GM12874 (cell line): ENCODE data around the gene NCR3LG1.

Experiments
- TF ChIP-seq, protein P1 (sequence below): IDR thresholded peaks from 2 replicates; pipeline ENCODE4 v1.5.1; 2011; ENCODE audit warnings: low read depth, mild to moderate bottlenecking, control low read depth, low read length, moderate library complexity; ENCODE audit not compliant: insufficient read depth

The NCR3LG1 gene

GRCh38 chr11:17395554-17395961 is 44.0 kb downstream of the NCR3LG1 start:
- TF ChIP-seq, protein P1, sequence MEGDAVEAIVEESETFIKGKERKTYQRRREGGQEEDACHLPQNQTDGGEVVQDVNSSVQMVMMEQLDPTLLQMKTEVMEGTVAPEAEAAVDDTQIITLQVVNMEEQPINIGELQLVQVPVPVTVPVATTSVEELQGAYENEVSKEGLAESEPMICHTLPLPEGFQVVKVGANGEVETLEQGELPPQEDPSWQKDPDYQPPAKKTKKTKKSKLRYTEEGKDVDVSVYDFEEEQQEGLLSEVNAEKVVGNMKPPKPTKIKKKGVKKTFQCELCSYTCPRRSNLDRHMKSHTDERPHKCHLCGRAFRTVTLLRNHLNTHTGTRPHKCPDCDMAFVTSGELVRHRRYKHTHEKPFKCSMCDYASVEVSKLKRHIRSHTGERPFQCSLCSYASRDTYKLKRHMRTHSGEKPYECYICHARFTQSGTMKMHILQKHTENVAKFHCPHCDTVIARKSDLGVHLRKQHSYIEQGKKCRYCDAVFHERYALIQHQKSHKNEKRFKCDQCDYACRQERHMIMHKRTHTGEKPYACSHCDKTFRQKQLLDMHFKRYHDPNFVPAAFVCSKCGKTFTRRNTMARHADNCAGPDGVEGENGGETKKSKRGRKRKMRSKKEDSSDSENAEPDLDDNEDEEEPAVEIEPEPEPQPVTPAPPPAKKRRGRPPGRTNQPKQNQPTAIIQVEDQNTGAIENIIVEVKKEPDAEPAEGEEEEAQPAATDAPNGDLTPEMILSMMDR: no peak

- TF ChIP-seq, protein P1: no peak
These were observed 44.4 kb downstream of the NCR3LG1 start for GRCh38 chr11:17395978-17396377.

GRCh38 chr11:17396598-17397310 is 45.2 kb downstream of the NCR3LG1 start:
- TF ChIP-seq, protein P1: no peak

- TF ChIP-seq, protein P1: no peak
These were observed 45.9 kb downstream of the NCR3LG1 start for GRCh38 chr11:17397311-17398002.

GRCh38 chr11:17399236-17399635 is 47.6 kb downstream of the NCR3LG1 start:
- TF ChIP-seq, protein P1: no peak

- TF ChIP-seq, protein P1: no peak
These were observed 48.6 kb downstream of the NCR3LG1 start for GRCh38 chr11:17400048-17400775.

GRCh38 chr11:17401316-17401715 is 49.7 kb downstream of the NCR3LG1 start:
- TF ChIP-seq, protein P1: no peak
